ENCODE results near the gene EXT2. TPM values are rescaled to one million over a fixed set of nuclear protein-coding genes. Genes with fewer than 3 reads are reported as not detected.

Gene EXT2
- polyA plus RNA-seq, 4 donors = 63.3 to 75.0 (median 71.3) TPM

- DNase-seq (ENCODE audit: low read depth in 4 of 4, low spot score in 2 of 4) = no peak
Observed at GRCh38 chr11:44228379-44228778, 132.9 kb downstream of the EXT2 start.

- DNase-seq (ENCODE audit: low read depth in 4 of 4, low spot score in 2 of 4) = no peak
Observed at GRCh38 chr11:44229098-44229497, 133.6 kb downstream of the EXT2 start.

GRCh38 chr11:44229624-44230023 is 134.1 kb downstream of the EXT2 start:
- DNase-seq (ENCODE audit: low read depth in 4 of 4, low spot score in 2 of 4) = no peak

- DNase-seq (ENCODE audit: low read depth in 4 of 4, low spot score in 2 of 4) = peak in 3 of 4 donors; percentile 41 to 66 (median 56)
Observed at GRCh38 chr11:44235765-44236201, 140.3 kb downstream of the EXT2 start.

- peak in 1 of 4 donors; percentile 28 for DNase-seq (ENCODE audit: low read depth in 4 of 4, low spot score in 2 of 4)
Observed at GRCh38 chr11:44236296-44236695, 140.8 kb downstream of the EXT2 start.

GRCh38 chr11:44237156-44237555 is 141.7 kb downstream of the EXT2 start:
- no peak for DNase-seq (ENCODE audit: low read depth in 4 of 4, low spot score in 2 of 4)

GRCh38 chr11:44241851-44242250 is 146.4 kb downstream of the EXT2 start:
- DNase-seq (ENCODE audit: low read depth in 4 of 4, low spot score in 2 of 4) = no peak

GRCh38 chr11:44243086-44243485 is 147.6 kb downstream of the EXT2 start:
- no peak for DNase-seq (ENCODE audit: low read depth in 4 of 4, low spot score in 2 of 4)

- DNase-seq (ENCODE audit: low read depth in 4 of 4, low spot score in 2 of 4) = peak in 3 of 4 donors; percentile 18 to 45 (median 37)
Observed at GRCh38 chr11:44243595-44244343, 148.3 kb downstream of the EXT2 start.

- DNase-seq (ENCODE audit: low read depth in 4 of 4, low spot score in 2 of 4) = no peak
Observed at GRCh38 chr11:44244639-44245310, 149.3 kb downstream of the EXT2 start.

- no peak for DNase-seq (ENCODE audit: low read depth in 4 of 4, low spot score in 2 of 4)
Observed at GRCh38 chr11:44246726-44247125, 151.2 kb downstream of the EXT2 start.

GRCh38 chr11:44247508-44247907 is 152.0 kb downstream of the EXT2 start:
- DNase-seq (ENCODE audit: low read depth in 4 of 4, low spot score in 2 of 4) = no peak

GRCh38 chr11:44248109-44248508 is 152.6 kb downstream of the EXT2 start:
- DNase-seq (ENCODE audit: low read depth in 4 of 4, low spot score in 2 of 4) = no peak

GRCh38 chr11:44250421-44250820 is 154.9 kb downstream of the EXT2 start:
- DNase-seq (ENCODE audit: low read depth in 4 of 4, low spot score in 2 of 4) = no peak

- no peak for DNase-seq (ENCODE audit: low read depth in 4 of 4, low spot score in 2 of 4)
Observed at GRCh38 chr11:44252999-44253602, 157.6 kb downstream of the EXT2 start.

GRCh38 chr11:44255406-44256071 is 160.1 kb downstream of the EXT2 start:
- no peak for DNase-seq (ENCODE audit: low read depth in 4 of 4, low spot score in 2 of 4)

- no peak for DNase-seq (ENCODE audit: low read depth in 4 of 4, low spot score in 2 of 4)
Observed at GRCh38 chr11:44256673-44257291, 161.3 kb downstream of the EXT2 start.

GRCh38 chr11:44257338-44258189 is 162.1 kb downstream of the EXT2 start:
- no peak for DNase-seq (ENCODE audit: low read depth in 4 of 4, low spot score in 2 of 4)

GRCh38 chr11:44258190-44258489 is 162.7 kb downstream of the EXT2 start:
- DNase-seq (ENCODE audit: low read depth in 4 of 4, low spot score in 2 of 4) = no peak

- DNase-seq (ENCODE audit: low read depth in 4 of 4, low spot score in 2 of 4) = no peak
Observed at GRCh38 chr11:44258839-44259420, 163.5 kb downstream of the EXT2 start.

Data from left renal cortex interstitium (tissue), 4 donors.